ENCODE data around the gene CALML6. TPM values are rescaled to one million over a fixed set of nuclear protein-coding genes. Genes with fewer than 3 reads are reported as not detected.

CALML6 gene
- total RNA-seq, 1 donor from 2014 or later, result not detected

- DNase-seq, result no peak
- Histone ChIP-seq H3K27me3 (ENCODE audit: low read depth) (no peaks in the 10 kb centered on the region), H3K9me3 (no peaks in the 10 kb centered on the region), H3K4me1 (peaks cover 13% of the 10 kb centered on the region), H3K4me3 (no peak overlapping the region), H3K36me3 (no peaks in the 10 kb centered on the region), H3K27ac (no peak overlapping the region)
- ATAC-seq, result no peak
- intact Hi-C loops (cut with DNase I), result no loop called here
- TF ChIP-seq, protein P1, sequence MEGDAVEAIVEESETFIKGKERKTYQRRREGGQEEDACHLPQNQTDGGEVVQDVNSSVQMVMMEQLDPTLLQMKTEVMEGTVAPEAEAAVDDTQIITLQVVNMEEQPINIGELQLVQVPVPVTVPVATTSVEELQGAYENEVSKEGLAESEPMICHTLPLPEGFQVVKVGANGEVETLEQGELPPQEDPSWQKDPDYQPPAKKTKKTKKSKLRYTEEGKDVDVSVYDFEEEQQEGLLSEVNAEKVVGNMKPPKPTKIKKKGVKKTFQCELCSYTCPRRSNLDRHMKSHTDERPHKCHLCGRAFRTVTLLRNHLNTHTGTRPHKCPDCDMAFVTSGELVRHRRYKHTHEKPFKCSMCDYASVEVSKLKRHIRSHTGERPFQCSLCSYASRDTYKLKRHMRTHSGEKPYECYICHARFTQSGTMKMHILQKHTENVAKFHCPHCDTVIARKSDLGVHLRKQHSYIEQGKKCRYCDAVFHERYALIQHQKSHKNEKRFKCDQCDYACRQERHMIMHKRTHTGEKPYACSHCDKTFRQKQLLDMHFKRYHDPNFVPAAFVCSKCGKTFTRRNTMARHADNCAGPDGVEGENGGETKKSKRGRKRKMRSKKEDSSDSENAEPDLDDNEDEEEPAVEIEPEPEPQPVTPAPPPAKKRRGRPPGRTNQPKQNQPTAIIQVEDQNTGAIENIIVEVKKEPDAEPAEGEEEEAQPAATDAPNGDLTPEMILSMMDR (IDR thresholded peaks at IDR 0.05), result no peak
These were observed 5.8 kb downstream of the CALML6 start for GRCh38 chr1:1920608-1921458.

GRCh38 chr1:1921459-1921862 lies 6.4 kb downstream of the CALML6 start:
- Histone ChIP-seq H3K27me3 (ENCODE audit: low read depth) (no peaks in the 10 kb centered on the region), H3K4me1 (peaks cover 13% of the 10 kb centered on the region), H3K9me3 (no peaks in the 10 kb centered on the region), H3K27ac (no peak overlapping the region), H3K36me3 (no peaks in the 10 kb centered on the region), H3K4me3 (no peak overlapping the region)
- intact Hi-C loops (cut with DNase I), result no loop called here
- DNase-seq (no peak), ATAC-seq (no peak)
- TF ChIP-seq, protein P1 (IDR thresholded peaks at IDR 0.05), result no peak

GRCh38 chr1:1921901-1922701 lies 7.0 kb downstream of the CALML6 start:
- no peak for DNase-seq
- Histone ChIP-seq H3K4me1 (peaks cover 14% of the 10 kb centered on the region), H3K4me3 (no peak overlapping the region), H3K27me3 (ENCODE audit: low read depth) (no peaks in the 10 kb centered on the region), H3K27ac (no peak overlapping the region), H3K9me3 (no peaks in the 10 kb centered on the region), H3K36me3 (no peaks in the 10 kb centered on the region)
- TF ChIP-seq, protein P1 (IDR thresholded peaks at IDR 0.05), result no peak
- ATAC-seq, result no peak
- intact Hi-C loops (cut with DNase I), result no loop called here

DNA sequence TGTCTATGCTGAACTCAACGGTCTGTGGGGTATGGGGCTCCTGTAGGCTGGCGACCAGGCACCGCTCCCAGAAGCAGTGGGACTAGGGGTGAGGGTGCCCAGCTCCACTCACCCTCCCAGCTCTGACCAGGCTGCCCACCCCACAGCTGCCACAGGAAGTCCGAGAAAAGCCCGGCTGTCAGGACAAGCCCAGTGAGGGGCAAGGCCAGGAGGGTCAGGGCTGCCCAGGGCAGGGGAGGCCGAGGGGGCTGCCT lies 7.6 kb downstream of the CALML6 start:
- Histone ChIP-seq H3K9me3 (no peaks in the 10 kb centered on the region), H3K27me3 (ENCODE audit: low read depth) (no peaks in the 10 kb centered on the region), H3K4me1 (peaks cover 19% of the 10 kb centered on the region), H3K36me3 (no peaks in the 10 kb centered on the region), H3K4me3 (no peak overlapping the region), H3K27ac (no peak overlapping the region)
- ATAC-seq (no peak), DNase-seq (no peak)
- TF ChIP-seq, protein P1 (IDR thresholded peaks at IDR 0.05), result no peak
- intact Hi-C loops (cut with DNase I), result no loop called here

GRCh38 chr1:1922956-1923833 lies 8.1 kb downstream of the CALML6 start:
- H3K4me1 ChIP-seq, result peaks cover 16% of the 10 kb centered on the region
- no peaks in the 10 kb centered on the region for H3K9me3 ChIP-seq
- H3K36me3 ChIP-seq, result no peaks in the 10 kb centered on the region
- TF ChIP-seq, protein P1 (IDR thresholded peaks at IDR 0.05), result no peak
- H3K27me3 ChIP-seq (ENCODE audit: low read depth), result no peaks in the 10 kb centered on the region
- no peak overlapping the region for H3K27ac ChIP-seq
- no peak overlapping the region for H3K4me3 ChIP-seq
- ATAC-seq (no peak), DNase-seq (peak; percentile 43)
- intact Hi-C loops (cut with DNase I), result no loop called here
